Kidney epithelial cell (primary cell): ENCODE results near the gene CATSPERB. TPM values are rescaled to one million over a fixed set of nuclear protein-coding genes. Genes with fewer than 3 reads are reported as not detected.
"Not testable (repeated sequence)": the region's sequence is repeated elsewhere in the genome, so short reads cannot be mapped to it uniquely, and the experiment has no call there.

ENCODE experiments used
- DNase-seq: peaks from one replicate; pipeline ENCODE4 v3.0.0-alpha.2; 2010; ENCODE audit warnings: low read depth
- H3K27me3 ChIP-seq: 2 replicates; pipeline ENCODE4 v1.6.0; 2011; ENCODE audit warnings: low read length; ENCODE audit not compliant: control insufficient read depth, insufficient read depth
- H3K36me3 ChIP-seq: 2 replicates; pipeline ENCODE4 v1.5.1; 2011; ENCODE audit warnings: low read length; ENCODE audit not compliant: control insufficient read depth, insufficient read depth
- H3K4me3 ChIP-seq: 2 replicates; pipeline ENCODE4 v1.5.1; 2011; ENCODE audit warnings: low read depth, mild to moderate bottlenecking, control low read depth, low read length
- CTCF ChIP-seq: IDR thresholded peaks from 2 replicates; pipeline ENCODE4 v1.5.1; 2011; ENCODE audit warnings: mild to moderate bottlenecking, moderate library complexity, low read length, control low read depth, inconsistent platforms; ENCODE audit not compliant: insufficient read depth, poor library complexity, severe bottlenecking
- total RNA-seq: library from RNA; depleted of rRNA; stranded (reverse); fragments of >200 nt; gene quantifications from 2 replicates; pipeline ENCODE4 v1.2.3, GENCODE V29; 2015

Gene CATSPERB
- total RNA-seq, 1 donor from 2014 or later: 0.08 TPM

DNA sequence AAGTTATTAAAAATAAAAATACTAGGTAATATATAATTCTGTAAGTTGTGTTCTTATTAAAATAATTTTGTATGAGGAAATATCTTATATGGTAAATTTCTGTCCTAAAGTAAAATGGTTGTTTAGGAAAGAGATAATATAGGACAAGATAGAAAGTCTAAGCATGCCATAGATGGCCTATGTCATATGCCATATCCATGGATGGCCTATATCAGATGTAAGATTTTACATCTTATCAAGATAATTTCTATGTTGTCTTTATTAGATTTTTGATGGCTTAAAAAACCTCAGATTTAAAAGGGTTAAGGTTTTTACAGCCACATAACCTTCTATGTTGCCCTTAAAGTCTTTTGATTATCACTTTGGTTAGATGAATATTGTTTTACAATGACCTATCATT, 52.6 kb downstream of the CATSPERB start:
- no peak for TF ChIP-seq CTCF
- no peak for DNase-seq
- Histone ChIP-seq H3K4me3 (no peak overlapping the region), H3K36me3 (no peaks in the 10 kb centered on the region), H3K27me3 (no peaks in the 10 kb centered on the region)

DNA sequence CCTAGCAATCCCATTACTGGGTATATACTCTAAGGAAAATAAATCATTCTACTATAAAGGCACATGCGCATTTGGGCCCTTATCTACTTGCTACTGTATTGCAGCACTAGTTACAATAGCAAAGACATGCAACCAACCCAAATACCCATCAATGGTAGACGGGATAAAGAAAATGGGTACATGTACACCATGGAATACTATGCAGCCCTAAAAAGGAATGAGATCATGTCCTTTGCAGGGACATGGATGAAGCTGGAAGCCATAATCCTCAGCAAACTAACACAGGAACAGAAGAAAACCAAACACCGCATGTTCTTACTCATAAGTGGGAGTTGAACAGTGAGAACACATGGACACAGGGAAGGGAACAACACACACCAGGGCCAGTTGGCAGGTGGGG, 54.2 kb downstream of the CATSPERB start:
- H3K36me3 ChIP-seq, H3K27me3 ChIP-seq, H3K4me3 ChIP-seq, DNase-seq: not testable (repeated sequence)

GRCh38 chr14:91674911-91675310, 57.0 kb downstream of the CATSPERB start:
- no peak overlapping the region for H3K4me3 ChIP-seq
- no peaks in the 10 kb centered on the region for H3K27me3 ChIP-seq
- DNase-seq: no peak
- H3K36me3 ChIP-seq: no peaks in the 10 kb centered on the region
- TF ChIP-seq CTCF: no peak

DNA sequence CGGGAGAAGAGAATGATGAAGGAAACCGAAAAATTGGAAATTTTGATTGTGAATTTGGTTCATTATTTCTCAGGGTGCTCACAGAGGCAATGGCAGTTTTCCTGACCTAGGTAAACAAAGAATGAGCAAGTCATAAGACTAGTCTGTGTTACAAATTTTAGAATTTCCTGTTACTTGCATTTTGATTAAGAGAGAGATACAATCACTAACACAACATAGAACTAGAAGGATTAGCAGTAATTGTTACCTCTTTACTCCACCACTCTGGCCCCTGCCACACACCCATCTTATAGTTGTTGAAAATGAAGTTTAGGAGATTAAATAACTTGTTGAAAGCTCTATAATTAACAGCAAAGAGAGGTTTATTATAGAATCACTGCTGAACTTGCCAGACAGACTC, 62.0 kb downstream of the CATSPERB start:
- no peaks in the 10 kb centered on the region for H3K27me3 ChIP-seq
- no peak for TF ChIP-seq CTCF

DNA sequence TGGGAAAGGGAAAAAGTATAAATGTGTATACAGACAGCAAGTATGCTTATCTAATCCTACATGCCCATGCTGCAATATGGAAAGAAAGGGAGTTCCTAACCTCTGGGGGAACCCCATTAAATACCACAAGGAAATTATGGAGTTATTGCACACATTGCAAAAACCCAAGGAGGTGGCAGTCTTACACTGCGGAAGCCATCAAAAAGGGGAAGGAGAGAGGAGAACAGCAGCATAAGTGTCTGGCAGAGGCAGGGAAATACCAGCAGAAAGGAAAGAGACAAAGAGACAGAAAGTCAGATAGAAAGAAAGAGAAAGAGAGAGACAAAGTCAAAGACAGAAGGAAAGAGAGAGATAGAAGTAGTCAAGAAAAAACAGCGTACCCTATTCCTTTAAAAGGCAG, 64.8 kb downstream of the CATSPERB start:
- H3K36me3 ChIP-seq, H3K27me3 ChIP-seq, DNase-seq, H3K4me3 ChIP-seq: not testable (repeated sequence)

More for the DNA sequence above, 62.0 kb downstream of the CATSPERB start:
- Histone ChIP-seq H3K4me3 (no peak overlapping the region), H3K36me3 (no peaks in the 10 kb centered on the region)
- no peak for DNase-seq

DNA sequence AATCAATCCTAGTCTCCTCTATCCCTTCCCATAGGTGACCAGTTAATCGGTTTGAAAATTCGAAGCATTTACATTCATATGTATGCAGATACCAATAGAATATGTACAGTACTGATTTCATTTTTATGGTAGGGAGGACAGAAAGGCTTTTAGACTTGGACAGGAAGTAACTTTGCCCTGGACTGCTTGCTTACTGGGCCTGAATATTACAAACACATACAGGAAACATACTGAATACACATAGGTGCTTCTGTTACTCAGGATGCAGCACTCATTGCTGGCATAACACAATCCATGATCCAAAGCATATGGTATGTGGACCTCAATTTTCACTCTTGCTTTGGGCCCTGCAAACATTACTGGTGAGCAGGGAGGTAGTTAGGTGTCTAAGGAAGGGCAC, 71.1 kb downstream of the CATSPERB start:
- no peak for TF ChIP-seq CTCF
- H3K27me3 ChIP-seq: no peaks in the 10 kb centered on the region
- no peaks in the 10 kb centered on the region for H3K36me3 ChIP-seq
- H3K4me3 ChIP-seq: no peak overlapping the region
- DNase-seq: no peak

DNA sequence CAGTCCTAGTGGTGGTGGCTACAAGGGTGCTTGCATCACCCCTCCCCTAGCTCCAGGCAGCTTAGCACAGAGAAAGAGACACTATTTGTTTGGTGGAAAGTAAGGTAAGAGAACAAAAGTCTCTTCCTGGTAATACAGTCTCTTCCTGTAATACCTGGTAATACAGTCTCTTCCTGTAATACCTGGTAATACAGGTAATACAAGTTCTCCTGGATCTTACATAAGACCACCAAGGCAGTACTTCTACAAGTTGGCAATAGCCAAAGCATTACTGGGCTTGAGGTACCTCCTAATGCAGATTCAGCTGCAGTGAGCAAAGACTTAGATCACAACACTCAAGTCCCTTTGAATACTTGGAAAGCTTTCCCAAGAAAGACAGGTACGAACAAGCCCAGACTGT, 77.0 kb downstream of the CATSPERB start:
- no peaks in the 10 kb centered on the region for H3K36me3 ChIP-seq
- no peak overlapping the region for H3K4me3 ChIP-seq
- TF ChIP-seq CTCF: no peak
- DNase-seq: no peak
- no peaks in the 10 kb centered on the region for H3K27me3 ChIP-seq
